Karpas-422 (cell line): ENCODE results near the gene NRK. TPM values are rescaled to one million over a fixed set of nuclear protein-coding genes. Genes with fewer than 3 reads are reported as not detected.

Experiments used
- DNase-seq: peaks from one replicate; pipeline ENCODE4 v3.0.0-alpha.2; 2015
- H2AFZ ChIP-seq: fragments of 200-600 bp; sonication (generic); 2 replicates; pipeline ENCODE4 v1.6.1; 2014; ENCODE audit warnings: antibody characterized with exemption, low read length, mixed read lengths
- H3K27ac ChIP-seq: fragments of 200-600 bp; sonication (generic); 2 replicates; pipeline ENCODE4 v1.5.1; 2014; ENCODE audit warnings: mild to moderate bottlenecking, low read length, moderate library complexity
- H3K27me3 ChIP-seq: fragments of 200-600 bp; sonication (generic); 2 replicates; pipeline ENCODE4 v1.6.1; 2014; ENCODE audit warnings: low read length, mixed read lengths
- H3K36me3 ChIP-seq: fragments of 200-600 bp; sonication (generic); 2 replicates; pipeline ENCODE4 v1.6.1; 2014; ENCODE audit warnings: low read length, mixed read lengths; ENCODE audit not compliant: insufficient read depth
- H3K4me1 ChIP-seq: fragments of 200-600 bp; sonication (generic); 2 replicates; pipeline ENCODE4 v1.6.1; 2014; ENCODE audit warnings: mild to moderate bottlenecking, low read length, mixed read lengths
- H3K4me2 ChIP-seq: fragments of 200-600 bp; sonication (generic); 2 replicates; pipeline ENCODE4 v1.6.1; 2014; ENCODE audit warnings: low read length, low read depth, mild to moderate bottlenecking; ENCODE audit not compliant: poor library complexity, severe bottlenecking
- H3K4me3 ChIP-seq: fragments of 200-600 bp; sonication (generic); 2 replicates; pipeline ENCODE4 v1.5.1; 2014; ENCODE audit warnings: mild to moderate bottlenecking, antibody characterized with exemption, low read length, mixed read lengths
- H3K79me2 ChIP-seq: fragments of 200-600 bp; sonication (generic); 2 replicates; pipeline ENCODE4 v1.6.1; 2014; ENCODE audit warnings: mild to moderate bottlenecking, low read length, mixed read lengths
- H3K9ac ChIP-seq: fragments of 200-600 bp; sonication (generic); 2 replicates; pipeline ENCODE4 v1.6.0; 2014; ENCODE audit warnings: low read length
- H3K9me2 ChIP-seq: fragments of 200-600 bp; sonication (generic), shearing (Covaris generic); replicated peaks from 2 replicates; pipeline ENCODE4 v1.6.0; 2014; ENCODE audit warnings: mild to moderate bottlenecking, low read length, moderate library complexity; ENCODE audit not compliant: insufficient read depth
- H3K9me3 ChIP-seq: fragments of 300-700, 200-600 bp; sonication (generic); 2 replicates; pipeline ENCODE4 v1.6.1; 2014; ENCODE audit warnings: low read length, mixed read lengths
- H4K20me1 ChIP-seq: fragments of 200-600 bp; sonication (generic); 2 replicates; pipeline ENCODE4 v1.6.1; 2014; ENCODE audit warnings: mild to moderate bottlenecking, antibody characterized with exemption, low read length, low read depth; ENCODE audit not compliant: insufficient read depth
- total RNA-seq: library from RNA; depleted of rRNA; stranded (reverse); fragments of >200 nt; shearing (Covaris generic); gene quantifications from 2 replicates; pipeline ENCODE4 v1.2.3, GENCODE V29; 2014; ENCODE audit warnings: low replicate concordance

The NRK gene
- total RNA-seq, 1 experiment from 2014 or later = not detected

- Histone ChIP-seq H3K4me1 (no peaks in the 10 kb centered on the region), H3K4me2 (no peak overlapping the region), H3K79me2 (no peaks in the 10 kb centered on the region), H3K36me3 (no peaks in the 10 kb centered on the region), H2AFZ (no peak overlapping the region), H3K9me2 (no peaks in the 10 kb centered on the region), H4K20me1 (no peaks in the 10 kb centered on the region), H3K27ac (no peak overlapping the region), H3K4me3 (no peak overlapping the region), H3K9ac (no peak overlapping the region), H3K9me3 (no peaks in the 10 kb centered on the region), H3K27me3 (no peaks in the 10 kb centered on the region)
- DNase-seq = no peak
Measured at GRCh38 chrX:105909576-105909975, 87.2 kb downstream of the NRK start.

- H3K4me1 ChIP-seq = no peaks in the 10 kb centered on the region
- no peaks in the 10 kb centered on the region for H3K9me2 ChIP-seq
- no peak overlapping the region for H3K27ac ChIP-seq
- H3K9ac ChIP-seq = no peak overlapping the region
- no peak overlapping the region for H2AFZ ChIP-seq
- H3K27me3 ChIP-seq = no peaks in the 10 kb centered on the region
- H3K36me3 ChIP-seq = no peaks in the 10 kb centered on the region
- H3K79me2 ChIP-seq = no peaks in the 10 kb centered on the region
- H3K4me2 ChIP-seq = no peak overlapping the region
- H3K4me3 ChIP-seq = no peak overlapping the region
- H4K20me1 ChIP-seq = no peaks in the 10 kb centered on the region
- DNase-seq = no peak
- no peaks in the 10 kb centered on the region for H3K9me3 ChIP-seq
Measured at GRCh38 chrX:105910563-105911105, 88.3 kb downstream of the NRK start.

GRCh38 chrX:105945266-105945665 is 122.9 kb downstream of the NRK start:
- Histone ChIP-seq H2AFZ (no peak overlapping the region), H3K79me2 (no peaks in the 10 kb centered on the region), H3K27ac (no peak overlapping the region), H3K4me2 (no peak overlapping the region), H3K4me1 (no peaks in the 10 kb centered on the region), H4K20me1 (no peaks in the 10 kb centered on the region), H3K9me3 (peaks cover 3% of the 10 kb centered on the region; the same call in 1 of the 2 replicates), H3K36me3 (no peaks in the 10 kb centered on the region), H3K4me3 (no peak overlapping the region), H3K9ac (no peak overlapping the region), H3K27me3 (no peaks in the 10 kb centered on the region), H3K9me2 (no peaks in the 10 kb centered on the region)
- no peak for DNase-seq

- Histone ChIP-seq H3K4me2 (no peak overlapping the region), H3K9me2 (no peaks in the 10 kb centered on the region), H3K9ac (no peak overlapping the region), H3K36me3 (no peaks in the 10 kb centered on the region), H3K9me3 (no peaks in the 10 kb centered on the region), H3K4me3 (no peak overlapping the region), H2AFZ (no peak overlapping the region), H3K27ac (no peak overlapping the region), H4K20me1 (no peaks in the 10 kb centered on the region), H3K4me1 (no peaks in the 10 kb centered on the region), H3K79me2 (no peaks in the 10 kb centered on the region), H3K27me3 (no peaks in the 10 kb centered on the region)
- no peak for DNase-seq
Measured at GRCh38 chrX:105969487-105969886, 147.1 kb downstream of the NRK start.

- H3K4me3 ChIP-seq = no peak overlapping the region
Measured at GRCh38 chrX:105972690-105973386, 150.5 kb downstream of the NRK start.

GRCh38 chrX:105973387-105973739 is 151.0 kb downstream of the NRK start:
- no peaks in the 10 kb centered on the region for H3K4me1 ChIP-seq
- no peak overlapping the region for H3K27ac ChIP-seq
- H3K4me3 ChIP-seq = no peak overlapping the region
- H2AFZ ChIP-seq = no peak overlapping the region
- H3K4me2 ChIP-seq = no peak overlapping the region
- no peaks in the 10 kb centered on the region for H4K20me1 ChIP-seq
- no peaks in the 10 kb centered on the region for H3K27me3 ChIP-seq
- no peak for DNase-seq
- no peak overlapping the region for H3K9ac ChIP-seq
- no peaks in the 10 kb centered on the region for H3K79me2 ChIP-seq
- H3K36me3 ChIP-seq = no peaks in the 10 kb centered on the region
- H3K9me2 ChIP-seq = no peaks in the 10 kb centered on the region
- no peaks in the 10 kb centered on the region for H3K9me3 ChIP-seq

More at GRCh38 chrX:105972690-105973386, 150.5 kb downstream of the NRK start:
- DNase-seq = no peak
- Histone ChIP-seq H3K27ac (no peak overlapping the region), H3K9me3 (no peaks in the 10 kb centered on the region), H3K4me2 (no peak overlapping the region), H3K36me3 (no peaks in the 10 kb centered on the region), H3K9me2 (no peaks in the 10 kb centered on the region), H2AFZ (no peak overlapping the region), H3K9ac (no peak overlapping the region), H3K79me2 (no peaks in the 10 kb centered on the region), H4K20me1 (no peaks in the 10 kb centered on the region), H3K4me1 (no peaks in the 10 kb centered on the region), H3K27me3 (no peaks in the 10 kb centered on the region)

GRCh38 chrX:105975382-105975781 is 153.0 kb downstream of the NRK start:
- Histone ChIP-seq H3K4me1 (no peaks in the 10 kb centered on the region), H3K4me3 (no peak overlapping the region), H3K9me2 (no peaks in the 10 kb centered on the region)

GRCh38 chrX:105981772-105982485 is 159.6 kb downstream of the NRK start:
- Histone ChIP-seq H3K9me3 (no peaks in the 10 kb centered on the region), H3K4me2 (no peak overlapping the region), H3K27me3 (no peaks in the 10 kb centered on the region), H3K4me3 (no peak overlapping the region), H3K79me2 (no peaks in the 10 kb centered on the region), H3K4me1 (no peaks in the 10 kb centered on the region), H3K9me2 (no peaks in the 10 kb centered on the region; the same call in 1 of the 2 replicates), H2AFZ (no peak overlapping the region), H3K9ac (no peak overlapping the region), H3K27ac (no peak overlapping the region), H3K36me3 (no peaks in the 10 kb centered on the region), H4K20me1 (no peaks in the 10 kb centered on the region)
- DNase-seq = no peak

More at GRCh38 chrX:105975382-105975781, 153.0 kb downstream of the NRK start:
- no peaks in the 10 kb centered on the region for H4K20me1 ChIP-seq
- peak; percentile 58 for DNase-seq
- H3K27ac ChIP-seq = no peak overlapping the region
- no peaks in the 10 kb centered on the region for H3K79me2 ChIP-seq
- H3K4me2 ChIP-seq = no peak overlapping the region
- no peaks in the 10 kb centered on the region for H3K9me3 ChIP-seq
- H3K9ac ChIP-seq = no peak overlapping the region
- no peaks in the 10 kb centered on the region for H3K36me3 ChIP-seq
- no peaks in the 10 kb centered on the region for H3K27me3 ChIP-seq
- no peak overlapping the region for H2AFZ ChIP-seq
